Activated T-cell treated with anti-CD3 and anti-CD28 coated beads, Interleukin-2, amount 50 U/mL, for 24 hours (primary cell): ENCODE results near the gene MAP3K7.

Experiments used
- DNase-seq: peaks from one replicate; pipeline ENCODE4 v3.0.0-alpha.2; 2020
- H3K27ac Mint-ChIP-seq: 2 replicates; pipeline ENCODE4 v1.8.0; 2020; ENCODE audit warnings: mild to moderate bottlenecking, mixed read lengths
- H3K27me3 Mint-ChIP-seq: 2 replicates; pipeline ENCODE4 v1.8.0; 2020; ENCODE audit warnings: mixed read lengths
- H3K36me3 Mint-ChIP-seq: 2 replicates; pipeline ENCODE4 v1.8.0; 2020; ENCODE audit warnings: low read depth, mixed read lengths
- H3K4me1 Mint-ChIP-seq: 2 replicates; pipeline ENCODE4 v1.8.0; 2020; ENCODE audit warnings: low read depth, mixed read lengths
- H3K4me3 Mint-ChIP-seq: 2 replicates; pipeline ENCODE4 v1.8.0; 2020; ENCODE audit warnings: mild to moderate bottlenecking, moderate library complexity, mixed read lengths
- H3K9me3 Mint-ChIP-seq: 2 replicates; pipeline ENCODE4 v1.8.0; 2020; ENCODE audit warnings: mixed read lengths

The MAP3K7 gene

DNA sequence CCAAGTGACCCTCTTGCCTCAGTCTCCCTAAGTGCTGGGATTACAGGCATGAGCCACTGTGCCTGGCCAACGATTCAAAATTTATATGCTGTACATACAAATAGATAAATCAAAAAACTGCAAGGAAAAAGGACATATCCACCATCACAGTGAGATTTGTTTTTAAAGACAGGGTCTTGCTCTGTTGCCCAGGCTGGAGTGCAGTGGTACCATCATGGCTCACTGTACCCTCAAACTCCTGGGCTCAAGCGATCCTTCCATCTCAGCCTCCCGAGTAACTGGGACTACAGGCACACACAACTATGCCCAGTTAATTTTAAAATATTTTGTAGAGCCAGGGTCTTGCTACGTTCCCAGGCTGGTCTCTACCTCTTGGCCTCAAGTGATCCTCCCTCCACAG lies 61.5 kb downstream of the MAP3K7 start:
- Mint-ChIP-seq H3K4me1 (no peaks in the 10 kb centered on the region), H3K4me3 (no peak overlapping the region), H3K27me3 (no peaks in the 10 kb centered on the region), H3K27ac (no peak overlapping the region), H3K36me3 (peaks cover 58% of the 10 kb centered on the region), H3K9me3 (no peaks in the 10 kb centered on the region)
- DNase-seq: no peak

- no peak for DNase-seq
- Mint-ChIP-seq H3K4me3 (no peak overlapping the region), H3K36me3 (peaks cover 60% of the 10 kb centered on the region), H3K27ac (no peak overlapping the region), H3K27me3 (no peaks in the 10 kb centered on the region), H3K9me3 (no peaks in the 10 kb centered on the region), H3K4me1 (no peaks in the 10 kb centered on the region)
These were observed 63.0 kb downstream of the MAP3K7 start for GRCh38 chr6:90523779-90524310.

DNA sequence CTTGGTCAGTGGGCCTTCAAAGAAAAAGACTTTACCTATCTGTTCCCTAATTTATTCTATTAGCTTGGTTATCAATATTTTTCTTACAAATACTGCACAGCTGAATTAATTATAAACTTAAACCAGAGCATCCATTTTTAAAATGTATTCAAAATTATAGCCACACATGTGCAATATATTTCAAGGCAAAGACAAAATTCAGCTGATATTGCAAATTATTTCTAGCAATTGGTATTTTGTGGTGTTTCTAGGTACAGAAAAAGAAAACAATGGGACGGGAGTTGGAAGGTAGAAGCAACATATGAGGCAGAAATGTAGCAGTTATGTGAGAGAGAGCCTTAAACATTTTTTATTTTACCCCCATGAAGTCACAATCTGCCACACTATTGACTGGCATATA lies 64.9 kb downstream of the MAP3K7 start:
- H3K4me3 Mint-ChIP-seq: no peak overlapping the region
- H3K9me3 Mint-ChIP-seq: no peaks in the 10 kb centered on the region
- no peak for DNase-seq
- H3K27ac Mint-ChIP-seq: no peak overlapping the region
- H3K36me3 Mint-ChIP-seq: peaks cover 63% of the 10 kb centered on the region
- no peaks in the 10 kb centered on the region for H3K27me3 Mint-ChIP-seq
- no peaks in the 10 kb centered on the region for H3K4me1 Mint-ChIP-seq

- DNase-seq: no peak
- H3K4me1 Mint-ChIP-seq: no peaks in the 10 kb centered on the region
- peaks cover 84% of the 10 kb centered on the region for H3K36me3 Mint-ChIP-seq
- H3K9me3 Mint-ChIP-seq: no peaks in the 10 kb centered on the region
- no peak overlapping the region for H3K4me3 Mint-ChIP-seq
- H3K27me3 Mint-ChIP-seq: no peaks in the 10 kb centered on the region
- H3K27ac Mint-ChIP-seq: no peak overlapping the region
These were observed 70.7 kb downstream of the MAP3K7 start for GRCh38 chr6:90516074-90516660.

DNA sequence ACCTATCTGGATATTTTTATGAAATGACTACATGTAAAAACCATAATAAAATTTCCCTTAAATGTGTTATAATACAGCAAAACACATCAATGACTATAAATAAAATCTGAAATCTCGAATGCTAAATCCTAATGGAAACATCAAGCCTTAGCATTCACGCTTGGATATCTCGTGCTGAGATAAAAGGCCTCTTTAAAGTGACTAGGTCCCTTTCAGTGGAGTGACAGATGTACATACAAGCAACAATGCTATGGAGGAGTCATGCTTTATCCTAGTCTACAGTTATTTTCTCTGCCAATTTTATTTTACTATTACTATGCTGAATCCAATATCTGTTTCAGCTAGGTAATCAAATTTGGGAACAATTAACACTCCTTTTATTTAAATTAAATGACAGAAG lies 72.4 kb downstream of the MAP3K7 start:
- no peak overlapping the region for H3K4me3 Mint-ChIP-seq
- H3K36me3 Mint-ChIP-seq: peaks cover 81% of the 10 kb centered on the region

GRCh38 chr6:90508753-90509152 lies 78.1 kb downstream of the MAP3K7 start:
- H3K4me3 Mint-ChIP-seq: no peak overlapping the region
- DNase-seq: no peak
- peaks cover 12% of the 10 kb centered on the region for H3K9me3 Mint-ChIP-seq
- H3K27me3 Mint-ChIP-seq: no peaks in the 10 kb centered on the region
- H3K36me3 Mint-ChIP-seq: peaks cover 33% of the 10 kb centered on the region
- H3K27ac Mint-ChIP-seq: no peak overlapping the region
- no peaks in the 10 kb centered on the region for H3K4me1 Mint-ChIP-seq

More for the DNA sequence above, 72.4 kb downstream of the MAP3K7 start:
- H3K27ac Mint-ChIP-seq: no peak overlapping the region
- no peaks in the 10 kb centered on the region for H3K4me1 Mint-ChIP-seq
- no peak for DNase-seq
- no peaks in the 10 kb centered on the region for H3K27me3 Mint-ChIP-seq
- no peaks in the 10 kb centered on the region for H3K9me3 Mint-ChIP-seq

GRCh38 chr6:90502866-90503407 lies 83.9 kb downstream of the MAP3K7 start:
- Mint-ChIP-seq H3K36me3 (no peaks in the 10 kb centered on the region), H3K4me1 (peaks cover 14% of the 10 kb centered on the region), H3K27me3 (no peaks in the 10 kb centered on the region), H3K4me3 (no peak overlapping the region), H3K9me3 (no peaks in the 10 kb centered on the region), H3K27ac (peak overlapping the region; percentile 65)
- DNase-seq: no peak

DNA sequence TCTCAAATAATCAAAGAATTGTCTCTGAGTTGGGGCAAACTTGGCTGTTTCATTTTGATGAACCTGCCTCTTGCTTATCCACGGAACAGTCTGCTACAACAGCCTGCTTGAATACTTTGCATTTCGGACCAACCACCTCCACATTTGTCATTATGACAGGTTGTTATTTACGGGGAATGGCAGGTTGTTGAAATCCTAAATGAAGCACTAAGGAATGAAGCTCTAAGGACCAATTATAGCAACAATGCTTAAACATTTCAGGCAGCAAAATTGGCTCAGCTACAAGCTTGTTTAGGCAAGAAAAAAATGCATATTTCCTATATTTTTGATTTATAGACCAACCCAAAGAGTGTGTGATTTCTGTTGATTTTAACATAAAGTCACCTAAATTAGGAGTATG lies 84.5 kb downstream of the MAP3K7 start:
- H3K9me3 Mint-ChIP-seq: no peaks in the 10 kb centered on the region
- H3K27me3 Mint-ChIP-seq: no peaks in the 10 kb centered on the region
- peaks cover 14% of the 10 kb centered on the region for H3K4me1 Mint-ChIP-seq
- H3K4me3 Mint-ChIP-seq: no peak overlapping the region
- H3K27ac Mint-ChIP-seq: no peak overlapping the region
- no peaks in the 10 kb centered on the region for H3K36me3 Mint-ChIP-seq
- DNase-seq: no peak

GRCh38 chr6:90500458-90500857 lies 86.4 kb downstream of the MAP3K7 start:
- no peaks in the 10 kb centered on the region for H3K27me3 Mint-ChIP-seq
- H3K4me3 Mint-ChIP-seq: no peak overlapping the region
- H3K27ac Mint-ChIP-seq: no peak overlapping the region
- peaks cover 14% of the 10 kb centered on the region for H3K4me1 Mint-ChIP-seq
- DNase-seq: no peak
- H3K36me3 Mint-ChIP-seq: no peaks in the 10 kb centered on the region
- H3K9me3 Mint-ChIP-seq: no peaks in the 10 kb centered on the region

DNA sequence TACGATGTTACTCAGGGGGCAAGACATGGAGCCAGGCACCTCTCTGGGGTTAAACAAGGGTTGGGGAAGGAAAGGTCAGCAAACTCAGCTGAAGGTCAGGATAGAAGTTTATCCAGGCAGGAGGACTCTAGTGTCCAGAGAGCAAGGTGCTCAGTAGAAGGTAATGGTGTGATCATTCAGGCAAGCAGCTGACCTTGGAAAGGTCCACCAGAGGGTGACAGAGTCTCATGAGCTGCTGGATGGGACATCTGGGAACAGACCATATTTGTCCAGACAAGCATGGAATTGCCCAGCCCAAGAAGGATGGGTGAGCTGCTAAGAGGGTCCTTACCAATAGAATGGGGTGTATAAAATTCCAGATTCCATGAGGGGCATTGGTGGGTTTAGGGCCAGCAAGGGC lies 89.5 kb downstream of the MAP3K7 start:
- no peak overlapping the region for H3K27ac Mint-ChIP-seq
- H3K36me3 Mint-ChIP-seq: no peaks in the 10 kb centered on the region
- no peaks in the 10 kb centered on the region for H3K9me3 Mint-ChIP-seq
- no peak overlapping the region for H3K4me3 Mint-ChIP-seq
- DNase-seq: no peak
- H3K4me1 Mint-ChIP-seq: peaks cover 6% of the 10 kb centered on the region
- H3K27me3 Mint-ChIP-seq: peaks cover 18% of the 10 kb centered on the region

GRCh38 chr6:90496258-90497016 lies 90.4 kb downstream of the MAP3K7 start:
- no peak for DNase-seq
- Mint-ChIP-seq H3K4me3 (no peak overlapping the region), H3K36me3 (no peaks in the 10 kb centered on the region), H3K27ac (no peak overlapping the region), H3K27me3 (peaks cover 25% of the 10 kb centered on the region), H3K4me1 (peaks cover 4% of the 10 kb centered on the region), H3K9me3 (no peaks in the 10 kb centered on the region)

DNA sequence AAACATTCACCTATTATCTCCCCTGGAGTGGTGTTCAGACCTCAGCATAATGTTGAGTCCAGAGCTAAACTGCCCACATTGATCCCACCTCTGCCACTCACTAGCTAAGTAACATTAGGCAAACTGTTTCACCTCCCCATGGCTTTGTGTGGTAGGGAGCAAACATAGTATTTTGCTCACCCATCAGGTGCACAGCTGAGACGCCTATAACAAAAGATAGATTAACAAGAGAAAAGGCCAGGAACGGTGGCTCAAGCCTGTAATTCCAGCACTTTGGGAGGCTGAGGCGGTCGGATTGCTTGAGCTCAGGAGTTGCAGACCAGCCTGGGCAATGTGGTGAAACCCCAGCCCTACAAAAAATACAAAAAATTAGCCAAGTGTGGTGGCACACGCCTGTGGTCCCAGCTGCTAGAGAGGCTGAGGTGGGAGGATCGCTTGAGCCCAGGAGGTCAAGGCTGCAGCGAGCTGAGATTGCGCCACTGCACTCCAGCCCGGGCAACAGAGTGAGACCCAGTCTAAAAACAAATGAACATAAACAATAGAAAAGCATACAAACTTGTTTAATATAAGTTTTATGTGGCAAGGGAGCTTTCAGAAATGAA lies 91.6 kb downstream of the MAP3K7 start:
- H3K9me3 Mint-ChIP-seq: no peaks in the 10 kb centered on the region
- H3K27ac Mint-ChIP-seq: no peak overlapping the region
- H3K36me3 Mint-ChIP-seq: no peaks in the 10 kb centered on the region
- no peak overlapping the region for H3K4me3 Mint-ChIP-seq
- DNase-seq: no peak
- H3K27me3 Mint-ChIP-seq: peaks cover 28% of the 10 kb centered on the region
- peaks cover 4% of the 10 kb centered on the region for H3K4me1 Mint-ChIP-seq

GRCh38 chr6:90494067-90494780 lies 92.6 kb downstream of the MAP3K7 start:
- Mint-ChIP-seq H3K4me3 (no peak overlapping the region), H3K27ac (no peak overlapping the region), H3K27me3 (peaks cover 33% of the 10 kb centered on the region), H3K36me3 (no peaks in the 10 kb centered on the region), H3K4me1 (peaks cover 4% of the 10 kb centered on the region), H3K9me3 (no peaks in the 10 kb centered on the region)
- no peak for DNase-seq

- no peak overlapping the region for H3K27ac Mint-ChIP-seq
- no peaks in the 10 kb centered on the region for H3K36me3 Mint-ChIP-seq
- DNase-seq: no peak
- H3K4me3 Mint-ChIP-seq: no peak overlapping the region
- H3K27me3 Mint-ChIP-seq: peaks cover 33% of the 10 kb centered on the region
- peaks cover 4% of the 10 kb centered on the region for H3K4me1 Mint-ChIP-seq
- no peaks in the 10 kb centered on the region for H3K9me3 Mint-ChIP-seq
These were observed 93.5 kb downstream of the MAP3K7 start for GRCh38 chr6:90493332-90493731.
